CD14-positive monocyte (primary cell): ENCODE data around the gene PAK1IP1. TPM values are rescaled to one million over a fixed set of nuclear protein-coding genes. Genes with fewer than 3 reads are reported as not detected.

Experiments
- DNase-seq, 3 donors: peaks; one replicate each; pipeline ENCODE4 v3.0.0-alpha.2; 2011 to 2022
- H2AFZ ChIP-seq: 2 replicates; pipeline ENCODE4 v1.6.0; 2012; ENCODE audit warnings: mild to moderate bottlenecking, low read depth, low read length, inconsistent platforms; ENCODE audit not compliant: insufficient read depth, poor library complexity, severe bottlenecking
- H3K27ac ChIP-seq, 2 donors: 1 replicate in 1 of 2; 2 replicates in 1 of 2; pipeline ENCODE4 v1.5.1; 2012 to 2013; ENCODE audit warnings: low read length in 2 of 2, control low read depth in 1 of 2, inconsistent platforms in 1 of 2, low read depth in 1 of 2, mild to moderate bottlenecking in 1 of 2
- H3K27me3 ChIP-seq, 2 donors: one replicate each; pipeline versions ENCODE4 v1.6.0 to v1.6.1; 2011 to 2013; ENCODE audit warnings: low read length in 2 of 2; ENCODE audit not compliant: control insufficient read depth in 2 of 2, insufficient read depth in 2 of 2
- H3K36me3 ChIP-seq, 2 donors: replicated peaks in 1 of 2; 1 replicate in 1 of 2; 2 replicates in 1 of 2; pipeline versions ENCODE4 v1.5.1 to v1.6.1; 2012 to 2013; ENCODE audit warnings: low read length in 2 of 2, control low read depth in 1 of 2, inconsistent platforms in 1 of 2, mild to moderate bottlenecking in 1 of 2; ENCODE audit not compliant: insufficient read depth in 2 of 2, control insufficient read depth in 1 of 2
- H3K4me1 ChIP-seq, 2 donors: 1 replicate in 1 of 2; 2 replicates in 1 of 2; pipeline versions ENCODE4 v1.5.1 to v1.6.1; 2012 to 2013; ENCODE audit warnings: low read length in 2 of 2, control low read depth in 1 of 2, inconsistent platforms in 1 of 2, mild to moderate bottlenecking in 1 of 2, moderate library complexity in 1 of 2; ENCODE audit not compliant: insufficient read depth in 2 of 2, control insufficient read depth in 1 of 2
- H3K4me2 ChIP-seq: replicated peaks from 2 replicates; pipeline ENCODE3; 2012; ENCODE audit warnings: low read length, moderate library complexity, mild to moderate bottlenecking; ENCODE audit not compliant: poor library complexity, severe bottlenecking; ENCODE audit errors: extremely low read depth
- H3K4me3 ChIP-seq, 3 experiments: fragments of 200-600 bp in 1 of 3; sonication (generic) in 1 of 3; replicated peaks in 1 of 3; 1 replicate in 2 of 3; 2 replicates in 1 of 3; pipeline ENCODE4 v1.5.1; 2011 to 2013; ENCODE audit warnings: low read length in 3 of 3, mild to moderate bottlenecking in 3 of 3, control low read depth in 2 of 3, low read depth in 2 of 3, inconsistent platforms in 1 of 3, moderate library complexity in 1 of 3
- H3K79me2 ChIP-seq: 2 replicates; pipeline ENCODE4 v1.6.0; 2012; ENCODE audit warnings: mild to moderate bottlenecking, control low read depth, inconsistent platforms, low read length, moderate library complexity; ENCODE audit not compliant: insufficient read depth
- H3K9ac ChIP-seq: 2 replicates; pipeline ENCODE4 v1.6.0; 2017; ENCODE audit warnings: low read length, mild to moderate bottlenecking; ENCODE audit not compliant: insufficient read depth, poor library complexity, severe bottlenecking
- H3K9me3 ChIP-seq, 2 donors: replicated peaks in 1 of 2; 1 replicate in 1 of 2; 2 replicates in 1 of 2; pipeline versions ENCODE4 v1.5.1 to v1.6.1; 2012 to 2013; ENCODE audit warnings: low read length in 2 of 2, control low read depth in 1 of 2; ENCODE audit not compliant: control insufficient read depth in 1 of 2, insufficient read depth in 1 of 2
- H4K20me1 ChIP-seq: 2 replicates; pipeline ENCODE4 v1.6.0; 2012; ENCODE audit warnings: mild to moderate bottlenecking, low read length, control low read depth, moderate library complexity; ENCODE audit not compliant: insufficient read depth
- H3K27ac Mint-ChIP-seq, 7 donors: one replicate each; pipeline ENCODE4 v1.8.0; 2020; ENCODE audit warnings: mild to moderate bottlenecking in 7 of 7, mixed read lengths in 7 of 7, moderate library complexity in 6 of 7, inconsistent platforms in 2 of 7
- H3K27me3 Mint-ChIP-seq, 3 donors: one replicate each; pipeline ENCODE4 v1.8.0; 2021 to 2022; ENCODE audit warnings: low read depth in 3 of 3, mild to moderate bottlenecking in 3 of 3, mixed read lengths in 3 of 3, moderate library complexity in 3 of 3, inconsistent platforms in 1 of 3
- H3K36me3 Mint-ChIP-seq, 2 donors: one replicate each; pipeline ENCODE4 v1.8.0; 2020; ENCODE audit warnings: mixed read lengths in 2 of 2, inconsistent platforms in 1 of 2, mild to moderate bottlenecking in 1 of 2
- H3K4me1 Mint-ChIP-seq: one replicate; pipeline ENCODE4 v1.8.0; 2020; ENCODE audit warnings: mild to moderate bottlenecking, mixed read lengths
- H3K4me3 Mint-ChIP-seq, 2 donors: one replicate each; pipeline ENCODE4 v1.8.0; 2020; ENCODE audit warnings: mild to moderate bottlenecking in 2 of 2, mixed read lengths in 2 of 2, moderate library complexity in 1 of 2
- H3K9me3 Mint-ChIP-seq, 7 donors: one replicate each; pipeline ENCODE4 v1.8.0; 2020 to 2022; ENCODE audit warnings: mixed read lengths in 7 of 7, mild to moderate bottlenecking in 6 of 7, moderate library complexity in 6 of 7, inconsistent platforms in 2 of 7
- WGBS: methylation state at CpG from one replicate; pipeline ENCODE4 v1.1.5; 2013; ENCODE audit warnings: missing lambda C conversion rate; ENCODE audit not compliant: insufficient coverage; 5-methylcytosine and 5-hydroxymethylcytosine counted together
- intact Hi-C, 2 donors: fragments of 100-400 bp; cut with micrococcal nuclease; formaldehyde crosslinking; loops; one replicate each; pipeline versions ENCODE4 v1.15.0 to v1.15.1; 2023
- polyA plus RNA-seq, 3 donors: library from polyadenylated mRNA; depleted of rRNA in 1 of 3; unstranded in 2 of 3; stranded (reverse) in 1 of 3; fragments of 300-500 nt in 2 of 3; fragments of >200 nt in 1 of 3; fragmentation: Illumina TruSeq in 2 of 3; gene quantifications; 1 replicate in 2 of 3; 2 replicates in 1 of 3; pipeline ENCODE4 v1.2.3, GENCODE V29; 2012 to 2021
- TF ChIP-seq, protein P1 (sequence below): fragments of 200-600 bp; IDR thresholded peaks from one replicate; pipeline ENCODE4 v1.8.0; 2022; ENCODE audit warnings: antibody characterized with exemption, mild to moderate bottlenecking

Gene PAK1IP1
- polyA plus RNA-seq, 3 donors, result 6.2 to 13.3 (median 11.7) TPM

DNA sequence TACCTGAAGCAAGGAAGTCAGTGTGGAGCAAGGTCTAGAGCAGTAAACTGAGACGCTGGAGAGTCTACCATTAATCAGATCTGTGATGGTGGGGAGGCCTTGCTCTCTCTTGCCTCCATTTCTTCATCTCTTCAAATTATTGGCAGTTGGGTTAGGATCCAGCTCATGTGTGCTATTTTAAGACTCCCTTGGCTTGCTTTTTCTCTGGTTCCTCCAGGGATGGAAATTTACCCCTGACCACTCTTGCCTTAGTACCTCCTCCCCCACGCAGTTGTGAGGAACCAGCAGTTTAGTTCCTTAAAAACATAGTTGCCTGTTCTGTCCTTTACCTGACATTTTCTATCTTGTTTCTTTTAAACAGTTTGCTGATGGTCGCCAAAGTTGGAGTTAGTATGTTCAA lies 35.5 kb downstream of the PAK1IP1 start:
- Histone ChIP-seq H3K27ac (peak overlapping the region in 1 of 2 donors; percentile 5), H3K4me3 (no peak overlapping the region), H3K4me2 (no peak overlapping the region), H3K36me3 (peaks cover 26 to 46% of the 10 kb centered on the region in 2 donors), H3K9me3 (no peaks in the 10 kb centered on the region), H3K9ac (no peak overlapping the region), H3K79me2 (no peaks in the 10 kb centered on the region), H4K20me1 (no peaks in the 10 kb centered on the region), H2AFZ (no peak overlapping the region), H3K27me3 (no peaks in the 10 kb centered on the region), H3K4me1 (peaks cover 11 to 12% of the 10 kb centered on the region in 2 donors)
- Mint-ChIP-seq H3K9me3 (peaks cover 0 to 1% (median 0%) of the 10 kb centered on the region in 7 donors), H3K36me3 (peaks cover 52 to 70% of the 10 kb centered on the region in 2 donors), H3K4me3 (no peak overlapping the region), H3K27ac (peak overlapping the region in 1 of 7 donors; percentile 38), H3K4me1 (peaks cover 17% of the 10 kb centered on the region), H3K27me3 (peaks cover 0 to 4% (median 0%) of the 10 kb centered on the region in 3 donors)
- 0% methylated on average over 1 of the region's 3 CpGs for WGBS
- TF ChIP-seq, protein P1, sequence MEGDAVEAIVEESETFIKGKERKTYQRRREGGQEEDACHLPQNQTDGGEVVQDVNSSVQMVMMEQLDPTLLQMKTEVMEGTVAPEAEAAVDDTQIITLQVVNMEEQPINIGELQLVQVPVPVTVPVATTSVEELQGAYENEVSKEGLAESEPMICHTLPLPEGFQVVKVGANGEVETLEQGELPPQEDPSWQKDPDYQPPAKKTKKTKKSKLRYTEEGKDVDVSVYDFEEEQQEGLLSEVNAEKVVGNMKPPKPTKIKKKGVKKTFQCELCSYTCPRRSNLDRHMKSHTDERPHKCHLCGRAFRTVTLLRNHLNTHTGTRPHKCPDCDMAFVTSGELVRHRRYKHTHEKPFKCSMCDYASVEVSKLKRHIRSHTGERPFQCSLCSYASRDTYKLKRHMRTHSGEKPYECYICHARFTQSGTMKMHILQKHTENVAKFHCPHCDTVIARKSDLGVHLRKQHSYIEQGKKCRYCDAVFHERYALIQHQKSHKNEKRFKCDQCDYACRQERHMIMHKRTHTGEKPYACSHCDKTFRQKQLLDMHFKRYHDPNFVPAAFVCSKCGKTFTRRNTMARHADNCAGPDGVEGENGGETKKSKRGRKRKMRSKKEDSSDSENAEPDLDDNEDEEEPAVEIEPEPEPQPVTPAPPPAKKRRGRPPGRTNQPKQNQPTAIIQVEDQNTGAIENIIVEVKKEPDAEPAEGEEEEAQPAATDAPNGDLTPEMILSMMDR, result no peak
- intact Hi-C loops, result no loop called here
- DNase-seq, result no peak

DNA sequence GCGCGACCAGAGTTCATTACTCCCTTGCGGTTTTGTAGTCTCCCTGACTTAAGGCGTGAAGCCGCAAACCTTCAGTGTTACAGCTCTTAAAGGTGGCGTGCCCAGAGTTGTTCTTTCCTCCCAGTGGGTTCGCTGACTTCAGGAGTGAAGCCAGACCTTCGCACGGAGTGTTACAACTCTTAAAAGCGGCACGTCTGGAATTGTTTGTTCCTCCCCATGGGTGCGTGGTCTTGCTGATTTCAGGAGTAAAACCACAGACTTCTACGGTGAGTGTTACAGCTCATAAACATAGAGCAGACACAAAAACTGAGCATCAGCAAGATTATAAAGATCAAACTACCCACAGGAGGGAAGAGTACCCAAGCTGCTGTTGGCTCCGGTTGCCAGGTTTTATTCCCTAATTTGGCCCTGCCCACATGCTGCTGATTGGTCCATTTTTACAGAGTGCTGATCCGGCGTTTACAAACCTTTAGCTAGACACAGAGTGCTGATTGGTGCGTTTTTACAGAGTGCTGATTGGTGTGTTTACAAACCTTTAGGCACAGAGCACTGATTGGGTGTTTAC lies 38.5 kb downstream of the PAK1IP1 start:
- peaks cover 0 to 1% (median 0%) of the 10 kb centered on the region in 7 donors for H3K9me3 Mint-ChIP-seq
- Histone ChIP-seq H3K27ac (no peak overlapping the region), H3K9me3 (no peaks in the 10 kb centered on the region), H2AFZ (no peak overlapping the region), H3K9ac (no peak overlapping the region), H3K4me1 (peaks cover 0 to 3% of the 10 kb centered on the region in 2 donors), H3K4me2 (no peak overlapping the region), H3K36me3 (peaks cover 22 to 45% of the 10 kb centered on the region in 2 donors), H3K79me2 (no peaks in the 10 kb centered on the region), H3K4me3 (no peak overlapping the region), H4K20me1 (no peaks in the 10 kb centered on the region), H3K27me3 (no peaks in the 10 kb centered on the region)
- peaks cover 41 to 53% of the 10 kb centered on the region in 2 donors for H3K36me3 Mint-ChIP-seq
- no peak for DNase-seq
- peaks cover 5% of the 10 kb centered on the region for H3K4me1 Mint-ChIP-seq
- intact Hi-C loops, result no loop called here
- TF ChIP-seq, protein P1, result no peak
- H3K27me3 Mint-ChIP-seq, result peaks cover 0 to 2% (median 0%) of the 10 kb centered on the region in 3 donors
- WGBS, result 89% methylated on average over 16 of the region's 17 CpGs
- no peak overlapping the region for H3K27ac Mint-ChIP-seq
- H3K4me3 Mint-ChIP-seq, result no peak overlapping the region
